Neural progenitor cell (in vitro differentiated cells): ENCODE data around the gene PDIA2. TPM values are rescaled to one million over a fixed set of nuclear protein-coding genes. Genes with fewer than 3 reads are reported as not detected.

Experiments used
- DNase-seq: peaks from one replicate; pipeline ENCODE4 v3.0.0-alpha.2; 2016; ENCODE audit warnings: low spot score
- H2AFZ ChIP-seq: fragments of 200-600 bp; sonication (generic); replicated peaks from 2 replicates; pipeline ENCODE4 v1.6.1; 2016; ENCODE audit warnings: antibody characterized with exemption
- H3F3A ChIP-seq: fragments of 200-600 bp; sonication (generic); 2 replicates; pipeline ENCODE4 v1.6.1; 2016; ENCODE audit warnings: antibody characterized with exemption, low read depth
- H3K27ac ChIP-seq: fragments of 200-600 bp; sonication (generic); 2 replicates; pipeline ENCODE4 v1.5.1; 2016; ENCODE audit warnings: mild to moderate bottlenecking
- H3K27me3 ChIP-seq: fragments of 200-600 bp; sonication (generic); 2 replicates; pipeline ENCODE4 v1.6.1; 2016; ENCODE audit warnings: mild to moderate bottlenecking, moderate library complexity
- H3K36me3 ChIP-seq: fragments of 200-600 bp; sonication (generic); 2 replicates; pipeline ENCODE4 v1.5.1; 2016
- H3K4me1 ChIP-seq: fragments of 200-600 bp; sonication (generic); 2 replicates; pipeline ENCODE4 v1.6.1; 2016; ENCODE audit warnings: mixed run types
- H3K4me2 ChIP-seq: fragments of 200-600 bp; sonication (generic); 2 replicates; pipeline ENCODE4 v1.6.1; 2016
- H3K4me3 ChIP-seq: fragments of 200-600 bp; sonication (generic); 2 replicates; pipeline ENCODE4 v1.5.1; 2016
- H3K79me2 ChIP-seq: fragments of 200-600 bp; sonication (generic); 2 replicates; pipeline ENCODE4 v1.6.1; 2016; ENCODE audit warnings: low read depth
- H3K9ac ChIP-seq: fragments of 200-600 bp; sonication (generic); 2 replicates; pipeline ENCODE4 v1.6.1; 2016
- H3K9me3 ChIP-seq: fragments of 200-600 bp; sonication (generic); 2 replicates; pipeline ENCODE4 v1.5.1; 2016; ENCODE audit warnings: low read depth
- H4K20me1 ChIP-seq: fragments of 200-600 bp; sonication (generic); 2 replicates; pipeline ENCODE4 v1.6.1; 2016; ENCODE audit warnings: low read depth
- H3K27ac Mint-ChIP-seq: 3 replicates; pipeline ENCODE4 v1.8.0; 2021; ENCODE audit warnings: mixed read lengths
- H3K27me3 Mint-ChIP-seq: 2 replicates; pipeline ENCODE4 v1.8.0; 2022; ENCODE audit warnings: low read depth, mild to moderate bottlenecking, inconsistent platforms, moderate library complexity, mixed read lengths; ENCODE audit not compliant: insufficient read depth
- H3K36me3 Mint-ChIP-seq: 3 replicates; pipeline ENCODE4 v1.8.0; 2021; ENCODE audit warnings: mixed read lengths
- H3K4me1 Mint-ChIP-seq: 3 replicates; pipeline ENCODE4 v1.8.0; 2021; ENCODE audit warnings: mixed read lengths
- H3K4me3 Mint-ChIP-seq: 3 replicates; pipeline ENCODE4 v1.8.0; 2021; ENCODE audit warnings: mild to moderate bottlenecking, moderate library complexity, mixed read lengths
- H3K9me3 Mint-ChIP-seq: 3 replicates; pipeline ENCODE4 v1.8.0; 2020; ENCODE audit warnings: mixed read lengths
- CTCF ChIP-seq: fragments of 200-600 bp; sonication (generic); IDR thresholded peaks from 2 replicates; pipeline ENCODE4 v1.5.1; 2017; ENCODE audit warnings: antibody characterized with exemption, mild to moderate bottlenecking
- EZH2 ChIP-seq: fragments of 200-600 bp; sonication (generic); IDR thresholded peaks from 2 replicates; pipeline ENCODE4 v1.6.1; 2017; ENCODE audit warnings: antibody characterized with exemption, mild to moderate bottlenecking, moderate library complexity
- EZH2phosphoT487 ChIP-seq: fragments of 200-600 bp; sonication (generic); IDR thresholded peaks from 2 replicates; pipeline ENCODE4 v1.6.1; 2017; ENCODE audit warnings: antibody characterized with exemption
- total RNA-seq: library from RNA; depleted of rRNA; stranded (reverse); fragments of >200 nt; gene quantifications from 2 replicates; pipeline ENCODE4 v1.2.3, GENCODE V29; 2015; ENCODE audit warnings: low replicate concordance

The PDIA2 gene
- total RNA-seq, 1 donor from 2014 or later, result not detected

- no peak overlapping the region for H3K9ac ChIP-seq
- Mint-ChIP-seq H3K4me1 (peaks cover 7% of the 10 kb centered on the region), H3K27ac (peak overlapping the region; percentile 54)
These were observed 14.6 kb upstream of the PDIA2 start for GRCh38 chr16:268141-269053.

GRCh38 chr16:269061-269796, 13.7 kb upstream of the PDIA2 start:
- no peaks in the 10 kb centered on the region for H3K4me1 ChIP-seq
- no peaks in the 10 kb centered on the region for H3K9me3 Mint-ChIP-seq
- no peak for DNase-seq
- no peak for TF ChIP-seq CTCF
- no peak for TF ChIP-seq EZH2phosphoT487
- TF ChIP-seq EZH2, result no peak
- H3K27me3 Mint-ChIP-seq, result peaks cover 12% of the 10 kb centered on the region
- H3K36me3 Mint-ChIP-seq, result no peaks in the 10 kb centered on the region
- no peaks in the 10 kb centered on the region for H3K79me2 ChIP-seq
- no peaks in the 10 kb centered on the region for H3K9me3 ChIP-seq
- H3K27ac Mint-ChIP-seq, result no peak overlapping the region
- peaks cover 12% of the 10 kb centered on the region for H3K27me3 ChIP-seq
- no peaks in the 10 kb centered on the region for H3K36me3 ChIP-seq
- H3F3A ChIP-seq, result peaks cover 19% of the 10 kb centered on the region
- peaks cover 7% of the 10 kb centered on the region for H3K4me1 Mint-ChIP-seq
- no peak overlapping the region for H2AFZ ChIP-seq
- H3K4me3 ChIP-seq, result no peak overlapping the region
- no peak overlapping the region for H3K4me3 Mint-ChIP-seq
- no peak overlapping the region for H3K27ac ChIP-seq
- no peak overlapping the region for H3K9ac ChIP-seq
- no peaks in the 10 kb centered on the region for H4K20me1 ChIP-seq
- no peak overlapping the region for H3K4me2 ChIP-seq

More at GRCh38 chr16:268141-269053, 14.6 kb upstream of the PDIA2 start:
- Histone ChIP-seq H3K27ac (no peak overlapping the region), H3K4me3 (no peak overlapping the region), H3K4me2 (no peak overlapping the region), H4K20me1 (no peaks in the 10 kb centered on the region), H3K79me2 (no peaks in the 10 kb centered on the region), H3K36me3 (no peaks in the 10 kb centered on the region), H3K27me3 (peaks cover 4% of the 10 kb centered on the region), H3K9me3 (no peaks in the 10 kb centered on the region), H3K4me1 (no peaks in the 10 kb centered on the region), H3F3A (peaks cover 19% of the 10 kb centered on the region), H2AFZ (no peak overlapping the region)
- TF ChIP-seq EZH2 (no peak), CTCF (no peak), EZH2phosphoT487 (no peak)
- H3K4me3 Mint-ChIP-seq, result no peak overlapping the region
- H3K9me3 Mint-ChIP-seq, result no peaks in the 10 kb centered on the region
- no peaks in the 10 kb centered on the region for H3K36me3 Mint-ChIP-seq
- DNase-seq, result no peak
- peaks cover 10% of the 10 kb centered on the region for H3K27me3 Mint-ChIP-seq

- H3K4me1 ChIP-seq, result peaks cover 7% of the 10 kb centered on the region
- Mint-ChIP-seq H3K4me3 (no peak overlapping the region), H3K27me3 (peaks cover 13% of the 10 kb centered on the region), H3K36me3 (no peaks in the 10 kb centered on the region), H3K4me1 (peaks cover 7% of the 10 kb centered on the region), H3K9me3 (no peaks in the 10 kb centered on the region), H3K27ac (no peak overlapping the region)
- H3K36me3 ChIP-seq, result no peaks in the 10 kb centered on the region
- DNase-seq, result no peak
- H3K27me3 ChIP-seq, result peaks cover 26% of the 10 kb centered on the region
- peaks cover 19% of the 10 kb centered on the region for H3F3A ChIP-seq
- no peaks in the 10 kb centered on the region for H4K20me1 ChIP-seq
- TF ChIP-seq EZH2phosphoT487 (no peak), EZH2 (no peak), CTCF (no peak)
- H3K9ac ChIP-seq, result no peak overlapping the region
- no peak overlapping the region for H3K27ac ChIP-seq
- no peak overlapping the region for H3K4me3 ChIP-seq
- no peak overlapping the region for H2AFZ ChIP-seq
- H3K4me2 ChIP-seq, result no peak overlapping the region
- H3K9me3 ChIP-seq, result no peaks in the 10 kb centered on the region
- no peaks in the 10 kb centered on the region for H3K79me2 ChIP-seq
These were observed 12.3 kb upstream of the PDIA2 start for GRCh38 chr16:270381-271255.
